Measurements from ENCODE around the gene ACIN1.

The ACIN1 gene

DNA sequence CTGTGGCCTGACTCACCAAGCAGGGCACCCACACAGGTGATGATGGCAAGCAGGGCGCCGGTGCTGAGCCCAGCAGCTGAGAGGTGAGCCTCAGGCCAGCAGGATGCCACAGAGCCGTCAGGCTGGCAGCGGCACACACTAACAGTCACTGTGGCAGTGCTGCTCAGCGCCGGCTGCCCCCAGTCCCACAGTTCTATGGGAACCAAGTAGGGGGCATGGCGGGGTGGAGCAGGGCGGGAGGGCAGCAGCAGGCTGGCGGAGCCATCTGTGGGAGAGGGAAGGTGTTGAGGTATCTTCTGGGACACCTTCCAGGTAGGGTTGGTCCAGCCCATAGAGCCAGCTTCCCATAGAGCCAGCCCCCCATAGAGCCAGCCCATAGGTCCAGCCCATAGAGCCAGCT is 45.9 kb downstream of the ACIN1 start:
- Histone ChIP-seq H3K36me3 (ENCODE audit: control insufficient read depth, insufficient read depth, low read length) (no peaks in the 10 kb centered on the region), H3K9ac (ENCODE audit: low read length) (no peak overlapping the region), H3K4me3 (ENCODE audit: low read length) (no peak overlapping the region), H3K4me1 (ENCODE audit: control insufficient read depth, insufficient read depth, low read length) (peaks cover 13% of the 10 kb centered on the region), H3K27me3 (ENCODE audit: control insufficient read depth, insufficient read depth, low read length) (no peaks in the 10 kb centered on the region), H3K9me3 (ENCODE audit: control insufficient read depth, low read length) (no peaks in the 10 kb centered on the region)

GRCh38 chr14:23047751-23048693 is 46.9 kb downstream of the ACIN1 start:
- H3K4me3 ChIP-seq (ENCODE audit: low read length): no peak overlapping the region
- H3K9ac ChIP-seq (ENCODE audit: low read length): no peak overlapping the region

DNA sequence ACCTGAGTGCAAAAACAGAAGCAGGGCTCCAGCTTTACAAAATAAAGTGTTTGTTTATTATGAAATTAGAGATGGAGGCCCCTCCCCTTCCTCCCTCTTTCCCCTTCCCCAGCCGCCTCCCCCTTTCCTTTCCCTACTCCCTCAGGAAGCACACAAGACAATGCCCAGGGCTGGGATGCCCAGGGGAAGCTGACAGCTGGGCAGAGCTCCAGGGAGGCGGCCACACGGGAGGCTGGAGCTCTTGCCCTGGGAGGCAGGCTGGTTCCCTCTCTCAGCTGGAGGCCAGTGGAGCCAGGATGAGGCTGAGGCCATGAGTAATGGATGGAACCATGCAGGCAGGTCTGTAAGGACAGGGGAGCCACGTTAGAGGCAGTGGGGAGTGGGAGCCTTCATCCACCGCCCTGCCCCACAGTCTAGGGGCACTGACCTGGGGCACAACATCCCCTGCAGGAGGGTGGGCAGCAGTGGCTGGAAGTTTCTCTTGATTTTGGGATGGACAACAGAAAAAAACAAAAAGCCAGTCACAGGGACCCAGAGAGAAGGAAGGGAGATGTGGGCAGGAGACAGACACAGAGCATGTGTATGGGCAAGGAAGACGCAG is 47.8 kb downstream of the ACIN1 start:
- no peaks in the 10 kb centered on the region for H3K27me3 ChIP-seq (ENCODE audit: control insufficient read depth, insufficient read depth, low read length)
- H3K9ac ChIP-seq (ENCODE audit: low read length): no peak overlapping the region
- H3K9me3 ChIP-seq (ENCODE audit: control insufficient read depth, low read length): no peaks in the 10 kb centered on the region
- H3K4me1 ChIP-seq (ENCODE audit: control insufficient read depth, insufficient read depth, low read length): peaks cover 13% of the 10 kb centered on the region
- H3K4me3 ChIP-seq (ENCODE audit: low read length): no peak overlapping the region
- H3K36me3 ChIP-seq (ENCODE audit: control insufficient read depth, insufficient read depth, low read length): no peaks in the 10 kb centered on the region

More at GRCh38 chr14:23047751-23048693, 46.9 kb downstream of the ACIN1 start:
- H3K4me1 ChIP-seq (ENCODE audit: control insufficient read depth, insufficient read depth, low read length): peaks cover 13% of the 10 kb centered on the region
- no peaks in the 10 kb centered on the region for H3K36me3 ChIP-seq (ENCODE audit: control insufficient read depth, insufficient read depth, low read length)
- H3K27me3 ChIP-seq (ENCODE audit: control insufficient read depth, insufficient read depth, low read length): no peaks in the 10 kb centered on the region
- no peaks in the 10 kb centered on the region for H3K9me3 ChIP-seq (ENCODE audit: control insufficient read depth, low read length)

DNA sequence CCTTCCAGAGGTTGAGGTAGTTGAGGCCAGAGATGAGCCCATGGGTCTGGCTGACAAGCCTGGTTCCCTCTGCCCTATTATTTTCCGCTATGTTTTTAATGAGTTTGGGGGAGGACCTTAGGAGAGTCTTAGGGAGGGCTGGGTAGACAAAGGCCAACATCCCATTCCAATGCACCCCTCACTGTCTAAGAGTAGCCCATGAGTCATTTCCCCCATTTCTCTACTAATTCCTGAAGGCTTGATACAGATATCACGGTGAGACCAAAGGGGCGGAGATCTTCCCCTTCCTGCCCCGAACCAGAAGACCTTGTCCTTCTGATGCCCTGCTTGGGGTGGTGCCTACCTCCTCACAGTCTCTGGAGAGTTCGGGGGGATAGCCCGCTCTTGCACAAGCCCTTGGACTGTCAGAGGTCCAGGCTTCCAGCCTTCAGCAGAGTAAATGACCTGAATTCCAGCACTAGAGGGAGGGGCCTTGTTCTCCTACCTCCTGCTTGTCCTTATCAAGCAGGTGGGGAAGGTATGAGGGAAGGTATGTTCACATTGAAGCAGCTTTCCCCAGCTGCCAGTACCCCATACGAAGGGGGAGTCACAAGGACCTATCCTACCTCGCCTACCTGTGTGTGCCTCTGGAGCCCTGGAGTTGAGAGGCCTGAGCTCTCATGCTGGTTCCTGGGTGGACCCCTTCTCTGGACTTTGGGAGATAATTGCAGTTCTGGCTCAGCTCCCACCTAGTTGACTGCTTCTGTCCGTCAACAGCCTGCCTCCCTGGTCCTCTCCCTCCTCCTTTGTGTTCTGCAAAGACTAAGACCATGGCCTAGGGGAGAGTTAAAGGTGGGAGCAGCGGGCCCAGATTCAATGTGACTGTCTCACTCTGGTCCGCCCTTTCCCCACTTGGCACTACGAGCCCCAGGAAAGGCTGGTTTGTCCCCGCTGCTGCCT is 49.2 kb downstream of the ACIN1 start:
- Histone ChIP-seq H3K27me3 (ENCODE audit: control insufficient read depth, insufficient read depth, low read length) (no peaks in the 10 kb centered on the region), H3K4me1 (ENCODE audit: control insufficient read depth, insufficient read depth, low read length) (peaks cover 13% of the 10 kb centered on the region), H3K36me3 (ENCODE audit: control insufficient read depth, insufficient read depth, low read length) (no peaks in the 10 kb centered on the region)

GRCh38 chr14:23044840-23045239 is 50.1 kb downstream of the ACIN1 start:
- Histone ChIP-seq H3K9me3 (ENCODE audit: control insufficient read depth, low read length) (no peaks in the 10 kb centered on the region), H3K4me1 (ENCODE audit: control insufficient read depth, insufficient read depth, low read length) (peaks cover 13% of the 10 kb centered on the region), H3K36me3 (ENCODE audit: control insufficient read depth, insufficient read depth, low read length) (no peaks in the 10 kb centered on the region), H3K27me3 (ENCODE audit: control insufficient read depth, insufficient read depth, low read length) (no peaks in the 10 kb centered on the region), H3K4me3 (ENCODE audit: low read length) (no peak overlapping the region), H3K9ac (ENCODE audit: low read length) (no peak overlapping the region)

More for the DNA sequence above, 49.2 kb downstream of the ACIN1 start:
- Histone ChIP-seq H3K9me3 (ENCODE audit: control insufficient read depth, low read length) (no peaks in the 10 kb centered on the region), H3K9ac (ENCODE audit: low read length) (no peak overlapping the region), H3K4me3 (ENCODE audit: low read length) (no peak overlapping the region)

- H3K27me3 ChIP-seq (ENCODE audit: control insufficient read depth, insufficient read depth, low read length): no peaks in the 10 kb centered on the region
- H3K4me3 ChIP-seq (ENCODE audit: low read length): no peak overlapping the region
- no peaks in the 10 kb centered on the region for H3K9me3 ChIP-seq (ENCODE audit: control insufficient read depth, low read length)
- no peak overlapping the region for H3K9ac ChIP-seq (ENCODE audit: low read length)
- H3K4me1 ChIP-seq (ENCODE audit: control insufficient read depth, insufficient read depth, low read length): peaks cover 13% of the 10 kb centered on the region
- no peaks in the 10 kb centered on the region for H3K36me3 ChIP-seq (ENCODE audit: control insufficient read depth, insufficient read depth, low read length)
Measured at GRCh38 chr14:23043754-23044153, 51.2 kb downstream of the ACIN1 start.

DNA sequence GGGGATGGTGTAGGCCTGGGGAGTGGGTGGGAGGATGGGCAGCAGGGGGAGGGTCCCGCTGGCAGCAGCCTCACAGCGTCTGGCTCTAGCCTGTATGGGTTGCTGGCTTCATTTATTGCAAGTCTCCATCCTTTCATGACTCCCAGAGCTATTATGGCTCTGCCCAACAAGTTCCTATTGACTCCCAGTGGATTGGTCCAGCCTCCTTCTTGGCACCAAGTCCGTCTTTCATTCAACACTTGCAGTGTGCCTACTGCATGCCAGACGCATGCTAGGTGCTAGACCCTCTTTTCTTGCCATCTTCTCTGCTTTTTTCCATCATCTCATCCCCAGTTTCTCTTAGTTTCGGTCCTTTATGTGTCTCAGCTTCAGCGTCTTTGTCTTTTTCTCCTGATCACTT is 51.8 kb downstream of the ACIN1 start:
- Histone ChIP-seq H3K27me3 (ENCODE audit: control insufficient read depth, insufficient read depth, low read length) (no peaks in the 10 kb centered on the region), H3K9ac (ENCODE audit: low read length) (no peak overlapping the region), H3K4me1 (ENCODE audit: control insufficient read depth, insufficient read depth, low read length) (peaks cover 13% of the 10 kb centered on the region), H3K4me3 (ENCODE audit: low read length) (no peak overlapping the region), H3K9me3 (ENCODE audit: control insufficient read depth, low read length) (no peaks in the 10 kb centered on the region), H3K36me3 (ENCODE audit: control insufficient read depth, insufficient read depth, low read length) (no peaks in the 10 kb centered on the region)

DNA sequence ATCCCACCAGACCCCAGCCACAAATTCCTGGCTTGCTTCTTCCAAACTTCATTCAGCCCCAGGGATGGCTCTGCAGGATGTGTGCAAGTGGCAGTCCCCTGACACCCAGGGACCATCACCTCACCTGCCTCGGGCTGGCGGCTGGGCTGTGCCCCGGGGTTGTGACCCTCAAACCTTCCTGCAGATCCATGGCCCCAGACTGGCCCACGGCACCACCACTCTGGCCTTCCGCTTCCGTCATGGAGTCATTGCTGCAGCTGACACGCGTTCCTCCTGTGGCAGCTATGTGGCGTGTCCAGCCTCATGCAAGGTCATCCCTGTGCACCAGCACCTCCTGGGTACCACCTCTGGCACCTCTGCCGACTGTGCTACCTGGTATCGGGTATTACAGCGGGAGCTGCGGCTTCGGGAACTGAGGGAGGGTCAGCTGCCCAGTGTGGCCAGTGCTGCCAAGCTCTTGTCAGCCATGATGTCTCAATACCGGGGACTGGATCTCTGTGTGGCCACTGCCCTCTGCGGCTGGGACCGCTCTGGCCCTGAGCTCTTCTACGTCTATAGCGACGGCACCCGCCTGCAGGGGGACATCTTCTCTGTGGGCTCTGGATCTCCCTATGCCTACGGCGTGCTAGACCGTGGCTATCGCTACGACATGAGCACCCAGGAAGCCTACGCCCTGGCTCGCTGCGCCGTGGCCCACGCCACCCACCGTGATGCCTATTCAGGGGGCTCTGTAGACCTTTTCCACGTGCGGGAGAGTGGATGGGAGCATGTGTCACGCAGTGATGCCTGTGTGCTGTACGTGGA is 52.6 kb downstream of the ACIN1 start, which contains the start of gene PSMB11:
Gene PSMB11, plus strand, starts transcription at position 51 of the 804 bp plus-strand sequence. Its CDS starts 14 bp downstream, at position 65.
- no peaks in the 10 kb centered on the region for H3K9me3 ChIP-seq (ENCODE audit: control insufficient read depth, low read length)
- H3K9ac ChIP-seq (ENCODE audit: low read length): no peak within 1 kb of the TSS
- no peaks in the 10 kb centered on the region for H3K36me3 ChIP-seq (ENCODE audit: control insufficient read depth, insufficient read depth, low read length)
- peaks cover 13% of the 10 kb centered on the region for H3K4me1 ChIP-seq (ENCODE audit: control insufficient read depth, insufficient read depth, low read length)
- H3K4me3 ChIP-seq (ENCODE audit: low read length): no peak within 1 kb of the TSS
- H3K27me3 ChIP-seq (ENCODE audit: control insufficient read depth, insufficient read depth, low read length): no peaks in the 10 kb centered on the region

GRCh38 chr14:23041729-23042128 is 53.2 kb downstream of the ACIN1 start:
- H3K4me1 ChIP-seq (ENCODE audit: control insufficient read depth, insufficient read depth, low read length): peaks cover 13% of the 10 kb centered on the region
- H3K27me3 ChIP-seq (ENCODE audit: control insufficient read depth, insufficient read depth, low read length): no peaks in the 10 kb centered on the region
- no peaks in the 10 kb centered on the region for H3K36me3 ChIP-seq (ENCODE audit: control insufficient read depth, insufficient read depth, low read length)
- H3K9me3 ChIP-seq (ENCODE audit: control insufficient read depth, low read length): no peaks in the 10 kb centered on the region
- H3K4me3 ChIP-seq (ENCODE audit: low read length): no peak overlapping the region
- H3K9ac ChIP-seq (ENCODE audit: low read length): no peak overlapping the region

GRCh38 chr14:23040100-23040499 is 54.8 kb downstream of the ACIN1 start:
- H3K9me3 ChIP-seq (ENCODE audit: control insufficient read depth, low read length): no peaks in the 10 kb centered on the region
- H3K4me1 ChIP-seq (ENCODE audit: control insufficient read depth, insufficient read depth, low read length): peaks cover 11% of the 10 kb centered on the region
- no peak overlapping the region for H3K4me3 ChIP-seq (ENCODE audit: low read length)
- H3K27me3 ChIP-seq (ENCODE audit: control insufficient read depth, insufficient read depth, low read length): no peaks in the 10 kb centered on the region
- no peak overlapping the region for H3K9ac ChIP-seq (ENCODE audit: low read length)
- H3K36me3 ChIP-seq (ENCODE audit: control insufficient read depth, insufficient read depth, low read length): no peaks in the 10 kb centered on the region

Data from mucosa of stomach (tissue), 1 donor.